Measurements from ENCODE around the gene INHBC.

DNA sequence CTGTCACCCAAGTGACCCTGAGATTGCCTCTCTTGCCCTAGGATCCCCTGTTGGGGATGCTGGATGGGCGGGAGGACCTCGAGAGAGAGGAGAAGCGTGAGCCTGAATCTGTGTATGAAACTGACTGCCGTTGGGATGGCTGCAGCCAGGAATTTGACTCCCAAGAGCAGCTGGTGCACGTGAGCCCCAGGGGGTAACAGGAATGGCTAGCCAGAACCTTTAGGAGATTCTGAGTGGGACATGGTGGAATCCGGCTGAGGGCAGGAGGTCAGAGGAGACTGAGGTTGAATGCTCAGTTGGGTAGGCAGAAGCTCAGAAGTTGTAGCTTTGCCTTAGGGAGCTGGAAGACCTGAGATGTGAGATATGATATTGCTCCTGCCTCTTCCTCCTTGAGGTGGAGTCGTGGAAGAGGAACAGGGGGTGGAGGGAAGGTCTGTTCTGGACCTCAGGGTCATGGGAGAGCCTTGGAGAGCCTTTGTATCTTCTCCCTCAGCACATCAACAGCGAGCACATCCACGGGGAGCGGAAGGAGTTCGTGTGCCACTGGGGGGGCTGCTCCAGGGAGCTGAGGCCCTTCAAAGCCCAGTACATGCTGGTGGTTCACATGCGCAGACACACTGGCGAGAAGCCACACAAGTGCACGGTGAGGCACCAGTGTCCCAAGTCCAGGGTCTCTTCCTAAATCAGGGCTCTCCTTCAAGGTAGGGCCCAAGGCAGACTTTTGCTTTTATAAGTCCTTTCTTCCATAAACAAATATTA lies 31.3 kb downstream of the INHBC start:
- TF ChIP-seq SUZ12 (IDR thresholded peaks at IDR 0.05; ENCODE audit: extremely low read depth, insufficient read depth, insufficient read length) (no peak), YY1 (IDR thresholded peaks at IDR 0.05; ENCODE audit: insufficient read depth, insufficient read length) (no peak)

Data from NT2/D1 (cell line).